GM19035 (cell line): Measurements from ENCODE around the gene PODXL.
A peak's percentile ranks its signal among the peaks of the same experiment; 100 is the strongest.

Experiments used
- ATAC-seq: cut with Tn5 transposase; IDR thresholded peaks from one replicate; pipeline ENCODE4 v1.9.1; 2021; ENCODE audit not compliant: unreplicated experiment

Gene PODXL

GRCh38 chr7:131564640-131565039 is 8.2 kb upstream of the PODXL start:
- no peak for ATAC-seq

GRCh38 chr7:131563918-131564317 is 7.5 kb upstream of the PODXL start:
- no peak for ATAC-seq

- ATAC-seq: no peak
Observed at GRCh38 chr7:131562941-131563340, 6.5 kb upstream of the PODXL start.

- no peak for ATAC-seq
Observed at GRCh38 chr7:131560061-131560460, 3.6 kb upstream of the PODXL start.

- no peak for ATAC-seq
Observed at GRCh38 chr7:131557652-131558385, 1.4 kb upstream of the PODXL start.

GRCh38 chr7:131556909-131557651 is 652 bp upstream of the PODXL start:
- peak; percentile 20 for ATAC-seq

GRCh38 chr7:131555552-131556052 is 826 bp downstream of the PODXL start:
- no peak for ATAC-seq

- no peak for ATAC-seq
Observed at GRCh38 chr7:131554880-131555516, 1.4 kb downstream of the PODXL start.

- ATAC-seq: no peak
Observed at GRCh38 chr7:131553931-131554330, 2.5 kb downstream of the PODXL start.

DNA sequence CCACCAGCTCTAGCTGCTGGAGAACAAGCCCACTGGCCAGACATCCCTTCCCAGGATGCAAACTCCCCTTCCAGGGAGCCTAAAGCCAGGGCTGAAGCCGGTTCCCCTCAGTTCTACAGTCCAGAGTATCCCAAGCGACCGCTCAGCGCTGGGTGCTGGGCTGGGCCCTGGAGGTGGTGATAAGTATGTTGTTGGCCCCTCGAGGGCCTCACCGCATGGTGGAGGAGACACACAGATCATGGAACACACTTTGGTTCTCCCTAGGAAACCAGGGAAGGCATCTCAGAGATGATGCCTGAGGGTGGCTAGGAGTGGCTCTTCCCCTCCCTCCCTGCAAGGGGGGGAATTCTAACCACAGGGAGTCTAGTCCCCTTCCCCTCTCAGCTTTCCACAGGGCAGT is 4.4 kb downstream of the PODXL start:
- ATAC-seq: no peak

DNA sequence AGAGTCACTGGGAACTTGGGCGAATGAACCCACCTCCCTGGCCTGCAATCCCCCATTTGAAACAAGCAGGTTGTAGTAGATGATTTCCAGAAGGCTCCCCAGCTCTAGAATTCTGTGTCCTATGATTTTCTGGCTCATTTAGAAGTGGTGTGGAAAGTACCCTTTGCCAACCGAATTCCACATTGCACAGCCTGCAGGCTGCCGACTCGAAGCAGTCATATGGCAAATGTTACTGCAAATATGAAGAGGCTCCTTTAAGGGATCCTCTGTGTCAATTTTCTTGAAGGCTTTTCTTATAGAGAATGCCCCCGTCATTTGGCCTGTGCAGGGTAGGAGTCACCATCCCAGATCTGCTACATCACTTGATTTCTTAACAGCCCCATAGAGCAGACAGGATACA is 5.6 kb downstream of the PODXL start:
- no peak for ATAC-seq

DNA sequence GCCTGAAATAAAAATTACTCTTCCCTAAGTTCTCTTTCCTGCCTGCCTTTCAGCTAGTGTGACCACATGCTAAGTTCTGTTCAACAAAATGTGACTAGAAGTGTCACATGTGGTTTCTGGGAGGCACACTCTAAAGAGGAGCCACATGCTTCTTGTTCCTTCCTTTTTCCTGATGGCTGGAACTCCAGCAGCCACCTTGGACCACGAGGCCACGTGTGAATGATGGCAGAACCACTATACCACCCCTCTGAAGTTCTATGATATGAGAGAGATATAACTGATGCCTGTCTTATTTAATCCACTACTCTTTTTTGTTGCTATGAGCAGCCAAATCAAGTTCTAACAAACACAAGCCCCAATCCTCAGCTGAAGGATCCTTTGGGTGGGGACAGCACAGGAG is 8.1 kb downstream of the PODXL start:
- ATAC-seq: no peak

- no peak for ATAC-seq
Observed at GRCh38 chr7:131547589-131547988, 8.8 kb downstream of the PODXL start.

GRCh38 chr7:131546583-131547141 is 9.8 kb downstream of the PODXL start:
- ATAC-seq: no peak

- ATAC-seq: no peak
Observed at GRCh38 chr7:131546126-131546525, 10.3 kb downstream of the PODXL start.

DNA sequence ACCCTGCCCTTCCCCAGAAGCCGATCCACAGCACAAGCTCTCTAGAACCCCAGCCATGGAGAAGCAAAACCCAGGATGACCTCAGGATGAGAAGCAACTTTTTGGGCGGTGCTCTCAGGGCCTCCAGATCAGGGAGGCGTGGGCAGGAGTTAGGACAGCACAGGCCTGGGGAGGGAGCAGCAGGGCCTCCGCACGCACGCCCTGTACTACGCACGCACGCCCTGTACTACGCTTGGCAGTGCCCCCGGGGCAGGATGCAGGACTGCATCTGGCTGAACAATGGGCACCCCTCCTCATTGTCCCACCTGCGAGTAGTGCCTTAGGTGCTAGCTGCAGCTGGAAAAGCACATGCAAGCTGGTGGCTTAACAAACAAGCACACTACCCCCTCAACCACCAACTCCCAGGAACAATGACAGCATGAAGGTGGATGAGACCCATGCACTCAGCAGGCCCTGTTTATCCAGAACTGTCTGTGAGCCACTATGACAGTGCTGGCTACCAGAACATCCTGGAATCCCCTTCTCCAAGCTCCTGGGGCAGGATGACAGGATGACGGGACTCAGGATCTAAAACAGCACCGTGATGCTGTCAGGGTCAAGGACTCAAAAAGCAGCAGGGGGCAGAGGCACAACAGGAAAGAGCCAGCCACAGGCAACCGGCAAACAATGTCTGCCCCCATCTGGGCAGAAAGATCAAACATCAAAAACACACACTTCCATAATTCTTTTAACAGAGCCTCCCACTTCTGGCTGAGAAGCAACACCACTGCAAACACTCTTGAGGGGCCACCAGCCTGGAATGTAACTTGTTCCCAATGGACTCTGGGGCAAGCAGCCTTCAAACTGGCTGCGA is 11.8 kb downstream of the PODXL start:
- ATAC-seq: no peak

DNA sequence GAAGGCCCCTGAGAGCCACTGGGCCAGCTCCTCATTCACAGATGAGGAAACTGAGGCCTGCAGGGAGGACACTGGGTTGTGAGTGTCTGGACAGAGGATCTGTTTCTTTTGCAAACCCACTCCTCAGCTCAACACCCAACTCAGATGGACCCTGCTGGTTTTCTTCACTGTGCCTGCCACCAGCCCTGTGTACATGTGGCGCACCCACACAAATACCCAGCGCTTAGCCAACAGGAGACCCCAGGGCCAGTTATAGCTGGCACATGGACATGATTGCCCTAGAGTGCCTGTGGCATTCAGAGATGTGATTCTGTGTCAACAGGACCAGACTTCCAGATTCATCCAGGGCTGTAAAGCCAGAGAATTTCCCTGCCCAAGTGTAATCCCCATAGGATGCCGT is 12.4 kb downstream of the PODXL start:
- no peak for ATAC-seq

- no peak for ATAC-seq
Observed at GRCh38 chr7:131543298-131543697, 13.1 kb downstream of the PODXL start.

GRCh38 chr7:131540491-131541162 is 15.8 kb downstream of the PODXL start:
- no peak for ATAC-seq

- no peak for ATAC-seq
Observed at GRCh38 chr7:131538813-131539179, 17.6 kb downstream of the PODXL start.
